ENCODE results near the gene TASOR2.

Gene TASOR2, protein sequence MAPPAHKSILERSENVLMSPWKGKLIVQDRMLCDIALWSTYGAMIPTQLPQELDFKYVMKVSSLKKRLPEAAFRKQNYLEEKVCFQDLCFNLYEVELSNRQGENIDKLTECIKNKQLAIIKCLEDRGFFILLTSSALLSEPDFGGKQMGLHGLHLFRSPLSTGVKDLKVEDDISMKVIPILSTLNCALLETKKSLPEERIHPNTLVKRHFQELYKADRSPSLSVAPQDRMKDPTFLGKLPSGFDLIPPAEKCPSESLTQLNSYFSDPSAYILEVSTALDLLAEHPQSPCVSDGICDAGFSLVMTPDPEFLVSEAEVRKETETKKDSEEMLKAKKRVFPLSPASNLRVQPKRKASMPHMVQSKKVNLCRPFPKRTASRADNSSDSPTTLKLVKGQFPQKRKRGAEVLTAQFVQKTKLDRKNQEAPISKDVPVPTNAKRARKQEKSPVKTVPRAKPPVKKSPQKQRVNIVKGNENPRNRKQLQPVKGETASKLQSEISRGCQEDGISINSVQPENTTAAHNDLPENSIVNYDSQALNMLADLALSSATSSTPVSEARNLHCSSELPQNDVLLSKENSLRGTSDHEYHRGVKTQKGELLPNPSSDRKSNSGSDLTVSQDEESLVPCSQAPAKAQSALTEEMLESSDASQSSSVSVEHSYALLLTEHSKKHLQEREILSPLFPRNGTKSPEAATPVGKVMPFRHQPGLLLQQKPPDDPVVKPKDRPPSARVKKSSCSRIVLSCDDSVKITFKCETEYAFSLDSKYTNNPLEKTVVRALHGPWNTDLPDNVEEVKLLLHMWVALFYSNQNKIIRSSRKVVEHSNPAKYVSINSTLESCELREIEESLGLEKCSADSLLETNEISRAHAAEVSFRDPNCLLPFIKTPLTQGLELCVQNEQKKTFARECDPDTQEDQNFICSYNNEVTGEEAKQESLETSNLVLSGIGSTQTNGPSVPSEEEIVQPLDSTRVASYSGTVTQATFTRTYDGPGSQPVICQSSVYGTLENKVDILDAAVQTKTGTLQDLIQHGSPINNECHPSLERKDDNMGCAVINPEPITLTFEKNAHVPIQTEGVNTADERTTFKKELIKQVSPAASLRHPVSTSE (N-terminal part only)

DNA sequence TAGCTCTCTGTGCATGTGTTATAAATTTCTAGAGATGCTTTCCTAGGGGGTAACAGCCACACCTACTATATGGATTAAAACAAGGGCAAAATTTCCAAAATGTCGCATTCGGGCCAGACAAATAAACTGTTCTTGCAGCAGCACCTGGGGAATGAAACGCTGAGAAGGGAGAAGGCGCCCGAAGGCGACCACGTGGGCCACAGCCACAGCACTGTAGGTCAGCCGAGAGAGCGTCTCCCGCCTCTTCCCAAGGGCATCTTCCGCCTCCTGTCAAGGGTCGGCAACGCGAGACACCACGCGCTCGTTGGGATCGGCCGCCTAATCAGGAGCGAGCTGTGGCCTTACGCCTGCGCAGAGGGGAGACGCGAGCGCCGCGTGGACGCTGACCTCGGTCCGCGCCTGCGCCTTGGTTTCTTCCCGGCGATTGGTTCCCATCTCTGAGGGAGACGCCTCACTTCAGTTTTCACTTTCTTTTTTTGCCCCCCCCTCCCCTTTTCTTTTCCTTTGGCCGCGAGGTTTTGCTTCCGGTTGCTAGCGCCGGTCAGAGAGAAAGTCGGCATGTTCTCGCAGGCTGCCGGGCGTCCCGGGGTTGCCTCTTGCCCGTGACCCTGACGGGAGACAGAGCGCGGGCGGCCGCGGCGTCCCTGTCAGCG, at the start of gene TASOR2:
Gene TASOR2, plus strand, starts transcription at position 521 of the 653 bp plus-strand sequence. CDS start 35,805 bp downstream, outside the sequence.
- peak; percentile 93 for DNase-seq (ENCODE audit: low read depth in 2 of 2)

DNA sequence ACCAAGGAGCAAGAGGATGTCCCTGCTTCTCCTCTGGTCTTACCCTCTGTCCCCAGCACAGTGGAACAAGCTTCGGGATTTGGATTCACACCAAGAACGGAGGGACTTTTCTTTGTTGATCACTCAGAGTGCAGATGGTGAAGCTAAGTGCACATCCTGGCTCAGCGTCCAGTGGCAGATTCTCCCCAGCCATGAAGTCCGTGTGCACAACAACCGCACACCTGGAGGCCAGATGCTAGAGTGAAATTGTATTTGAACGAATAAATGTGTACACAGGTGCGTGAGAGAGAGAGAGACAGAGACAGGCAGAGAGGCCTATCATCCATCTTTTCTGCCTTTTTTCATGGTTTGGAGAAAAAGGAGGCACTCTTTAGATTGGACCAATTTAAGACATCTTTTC, 49.7 kb upstream of the TASOR2 start:
- DNase-seq (ENCODE audit: low read depth in 2 of 2), result no peak

DNA sequence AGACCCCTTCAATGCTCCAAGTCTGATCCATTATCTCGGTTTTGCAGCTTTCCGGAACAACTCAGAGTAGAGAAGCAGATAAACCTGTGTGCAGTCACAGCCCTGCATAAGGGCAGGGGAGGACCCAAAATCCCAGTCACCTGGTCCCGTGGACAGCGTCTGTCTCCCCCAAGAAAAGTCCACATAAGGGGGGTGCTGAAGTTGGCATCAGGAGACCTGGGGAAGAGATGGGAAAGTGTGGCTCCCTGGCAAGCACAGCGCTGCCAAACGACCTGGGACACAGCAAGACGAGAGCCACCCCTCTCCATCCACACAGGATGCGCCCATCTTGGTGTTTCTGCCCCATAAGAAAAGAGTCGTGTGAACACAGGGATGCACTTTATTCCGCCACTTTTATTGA, 46.1 kb upstream of the TASOR2 start:
- DNase-seq (ENCODE audit: low read depth in 2 of 2), result no peak

DNA sequence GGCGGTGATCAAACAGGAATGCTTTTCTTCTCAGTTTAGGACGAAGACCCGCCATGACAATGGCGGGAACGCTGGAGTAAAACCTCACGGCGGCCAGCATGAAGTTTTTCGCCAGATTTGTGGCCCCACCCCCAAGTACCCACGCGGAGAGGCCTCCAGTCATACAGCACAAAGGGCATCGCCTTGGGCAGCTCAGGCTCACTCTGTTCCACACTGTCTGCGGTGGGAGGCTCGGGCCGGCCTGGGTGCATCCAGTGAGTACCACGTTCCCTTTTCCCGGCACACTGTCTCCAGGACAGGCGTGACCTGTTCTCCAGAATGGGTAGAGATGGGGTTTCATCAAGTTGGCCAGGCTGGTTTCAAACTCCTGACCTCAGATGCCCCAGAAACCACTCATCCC, 45.6 kb upstream of the TASOR2 start:
- no peak for DNase-seq (ENCODE audit: low read depth in 2 of 2)

DNA sequence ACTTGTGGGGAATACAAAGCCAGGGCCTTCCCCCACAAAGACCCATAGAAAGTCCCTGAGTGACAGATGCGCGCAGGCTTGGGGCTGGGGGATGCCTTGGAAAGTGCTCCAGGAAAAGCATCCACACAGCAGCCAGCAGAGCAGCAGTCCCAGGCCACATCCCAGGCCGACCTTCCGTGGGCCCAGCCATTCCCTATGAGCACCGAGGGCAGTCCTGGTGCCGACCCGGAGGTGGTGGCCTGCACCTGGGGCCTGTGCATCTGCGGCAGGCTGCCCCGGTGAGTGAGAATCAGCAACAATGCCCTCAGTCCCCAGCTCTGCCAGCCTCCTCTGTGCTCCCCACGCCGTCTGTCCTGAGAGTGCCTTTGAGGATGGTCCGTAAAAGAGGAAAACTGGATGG, 44.6 kb upstream of the TASOR2 start:
- no peak for DNase-seq (ENCODE audit: low read depth in 2 of 2)

DNA sequence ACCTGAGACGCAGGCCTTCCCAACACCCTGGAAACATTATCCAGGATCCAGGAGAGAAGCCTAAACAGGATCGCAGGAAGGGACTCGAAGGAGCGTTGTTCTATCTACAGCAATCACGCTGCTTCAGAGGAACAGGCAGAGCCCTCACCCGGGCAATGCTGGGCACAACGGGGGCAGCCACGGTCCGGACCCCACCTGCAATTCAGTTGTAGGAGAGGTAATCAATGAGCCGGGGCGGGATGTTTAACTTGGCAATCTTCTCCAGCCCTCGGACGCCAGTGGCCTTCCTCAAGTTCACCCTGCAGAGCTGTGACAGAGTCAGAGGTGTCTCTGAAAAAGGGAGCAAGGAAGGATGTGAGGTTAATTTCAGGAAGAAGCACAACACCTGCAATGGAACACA, 44.1 kb upstream of the TASOR2 start:
- no peak for DNase-seq (ENCODE audit: low read depth in 2 of 2)

DNA sequence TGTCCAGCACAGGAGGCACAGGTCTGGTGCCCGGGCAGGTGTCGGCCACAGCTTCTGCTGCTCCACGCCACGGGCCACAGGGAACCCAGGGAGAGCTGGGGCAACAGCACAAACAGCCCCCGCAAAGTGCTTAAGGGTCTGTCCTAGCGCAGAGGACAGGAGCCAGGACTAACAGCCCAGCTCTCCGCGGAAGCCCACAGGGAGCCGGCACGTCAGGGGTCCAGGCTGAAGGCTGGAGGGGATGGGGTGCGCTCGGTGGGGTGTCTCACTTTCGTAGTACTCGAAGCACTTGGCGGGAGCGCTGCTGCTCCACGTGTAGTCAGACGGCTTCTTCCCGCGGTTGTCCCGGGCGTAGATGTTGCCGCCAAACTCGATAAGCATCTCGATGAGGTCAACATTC, 43.1 kb upstream of the TASOR2 start:
- no peak for DNase-seq (ENCODE audit: low read depth in 2 of 2)

DNA sequence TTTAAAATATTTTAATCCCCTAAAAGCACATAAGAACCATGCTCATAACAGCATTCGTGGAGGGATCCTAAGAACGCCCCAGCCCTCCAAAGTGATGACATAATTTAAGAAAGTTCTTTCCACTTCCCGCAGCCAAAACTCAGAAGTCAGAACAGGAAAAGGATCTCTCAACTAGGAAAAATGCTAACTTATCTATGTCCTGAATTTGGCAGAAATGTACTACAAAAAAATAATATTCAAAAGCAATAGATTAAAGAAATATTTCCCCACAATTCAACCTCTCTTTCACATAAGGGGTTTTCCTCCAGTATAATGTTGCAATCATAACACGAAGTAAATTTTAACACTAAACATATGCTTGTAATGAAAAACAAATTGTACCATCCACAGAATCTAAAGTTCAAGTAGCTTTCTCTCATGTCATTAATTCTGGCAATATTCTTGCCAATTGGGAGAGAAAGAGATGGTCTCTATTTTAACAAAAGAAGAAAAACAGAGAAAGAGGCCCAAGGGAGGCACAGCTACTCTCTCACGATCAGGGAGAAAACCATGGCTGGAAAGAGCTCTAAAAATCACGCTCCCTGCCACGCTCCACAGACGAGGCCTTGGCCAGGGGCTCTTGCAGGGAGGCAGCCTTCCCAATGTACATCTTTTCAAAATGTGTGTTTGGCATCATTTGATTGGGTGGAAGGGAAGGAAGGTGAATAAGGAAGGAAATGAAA, 41.1 kb upstream of the TASOR2 start:
- no peak for DNase-seq (ENCODE audit: low read depth in 2 of 2)

DNA sequence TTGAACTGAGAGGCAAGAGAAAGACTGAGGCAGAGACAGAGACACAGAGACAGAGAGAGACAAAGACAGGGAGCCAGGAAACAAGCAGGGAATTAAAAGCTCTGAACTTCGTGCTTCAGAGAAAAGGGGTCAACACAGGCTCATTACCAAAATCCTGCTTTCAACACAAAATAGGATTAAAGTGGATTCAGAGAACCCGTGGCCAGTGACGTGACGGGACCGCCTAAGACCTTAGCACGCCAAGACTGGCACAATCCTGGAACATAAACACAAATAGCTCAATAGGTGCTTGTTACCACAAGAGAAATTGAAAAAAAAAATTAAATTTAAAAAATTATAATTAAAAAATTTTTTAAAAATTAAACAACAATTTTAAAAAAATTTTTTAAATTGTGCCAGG, 39.7 kb upstream of the TASOR2 start:
- no peak for DNase-seq (ENCODE audit: low read depth in 2 of 2)

DNA sequence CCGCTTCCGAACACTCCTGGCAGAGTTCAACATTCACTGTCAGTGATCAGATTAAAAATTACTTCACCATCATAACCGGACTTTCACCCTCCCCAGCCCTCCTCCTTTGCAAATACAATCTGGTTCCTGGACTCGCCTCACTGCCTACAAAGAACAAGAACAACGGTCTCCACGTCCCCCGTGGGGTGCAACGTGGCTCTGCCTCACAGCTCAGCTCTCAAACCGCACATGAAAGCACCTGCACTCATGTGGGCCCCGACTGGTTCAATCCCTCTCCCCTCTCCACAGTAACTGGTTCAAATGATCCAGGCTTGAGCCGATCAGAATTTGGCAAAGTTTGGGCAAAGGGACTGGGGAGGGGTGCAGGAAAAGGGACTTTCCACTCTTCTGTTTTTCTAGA, 39.3 kb upstream of the TASOR2 start:
- DNase-seq (ENCODE audit: low read depth in 2 of 2), result no peak

DNA sequence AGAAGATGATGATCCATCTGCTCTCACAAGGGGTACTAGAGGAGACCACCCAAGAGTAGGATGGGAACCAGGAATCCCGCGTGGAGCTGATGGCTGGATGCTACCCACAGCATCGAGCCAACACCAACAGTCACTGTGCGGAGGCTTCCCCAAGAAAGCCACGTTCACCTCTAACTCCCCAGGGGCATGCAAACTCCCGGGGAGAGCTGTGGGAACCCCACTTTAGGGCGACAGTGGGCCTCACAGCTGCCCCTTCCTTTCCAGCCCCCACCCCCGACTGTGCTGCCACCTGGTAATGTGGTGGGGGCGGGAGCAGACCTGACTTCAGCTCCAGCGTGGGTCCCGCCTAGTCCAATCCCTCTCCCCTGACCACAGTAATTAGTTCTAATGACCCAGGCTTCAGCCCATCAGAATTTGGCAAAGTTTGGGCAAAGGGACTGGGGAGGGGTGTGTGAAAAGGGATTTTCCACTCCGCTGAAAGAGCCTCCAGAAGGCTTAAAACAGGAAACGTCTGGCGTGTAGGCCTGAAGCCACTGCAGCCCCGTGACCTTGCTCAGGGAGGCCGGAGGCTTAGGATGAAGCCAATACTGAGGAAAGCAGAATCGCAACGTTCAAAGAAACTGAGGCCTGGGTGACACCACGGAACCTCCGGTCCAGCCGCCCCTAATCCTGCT, 38.6 kb upstream of the TASOR2 start:
- no peak for DNase-seq (ENCODE audit: low read depth in 2 of 2)

DNA sequence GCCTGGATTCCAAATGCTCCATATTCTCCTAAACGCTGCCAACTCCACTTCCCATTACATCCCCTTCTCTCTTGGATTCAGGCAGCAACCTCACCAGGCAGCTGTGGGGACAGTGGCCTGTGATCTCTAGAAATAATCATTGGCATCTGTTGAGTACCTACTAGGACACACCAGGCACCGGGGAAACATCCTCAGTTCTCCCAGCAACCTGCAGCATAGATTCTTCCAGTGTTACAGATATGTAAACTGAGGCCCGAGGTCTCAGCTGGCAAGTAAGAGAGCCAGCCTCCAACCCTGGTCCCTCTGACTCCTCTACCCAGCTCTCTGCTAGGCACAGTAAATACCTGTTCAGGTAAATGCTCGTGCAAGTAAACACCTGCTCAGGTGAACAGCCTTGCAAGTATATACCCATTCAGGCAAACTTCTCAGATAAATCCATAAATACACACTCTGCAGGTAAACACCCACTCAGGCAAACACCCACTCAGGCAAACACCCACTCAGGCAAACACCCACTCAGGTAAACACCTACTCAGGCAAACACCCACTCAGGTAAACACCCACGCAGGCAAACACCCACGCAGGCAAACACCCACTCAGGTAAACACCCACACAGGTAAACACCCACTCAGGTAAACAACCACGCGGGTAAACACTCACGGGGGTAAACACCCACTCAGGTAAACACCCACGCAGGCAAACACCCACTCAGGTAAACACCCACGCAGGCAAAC, 37.0 kb upstream of the TASOR2 start:
- DNase-seq (ENCODE audit: low read depth in 2 of 2), result no peak

DNA sequence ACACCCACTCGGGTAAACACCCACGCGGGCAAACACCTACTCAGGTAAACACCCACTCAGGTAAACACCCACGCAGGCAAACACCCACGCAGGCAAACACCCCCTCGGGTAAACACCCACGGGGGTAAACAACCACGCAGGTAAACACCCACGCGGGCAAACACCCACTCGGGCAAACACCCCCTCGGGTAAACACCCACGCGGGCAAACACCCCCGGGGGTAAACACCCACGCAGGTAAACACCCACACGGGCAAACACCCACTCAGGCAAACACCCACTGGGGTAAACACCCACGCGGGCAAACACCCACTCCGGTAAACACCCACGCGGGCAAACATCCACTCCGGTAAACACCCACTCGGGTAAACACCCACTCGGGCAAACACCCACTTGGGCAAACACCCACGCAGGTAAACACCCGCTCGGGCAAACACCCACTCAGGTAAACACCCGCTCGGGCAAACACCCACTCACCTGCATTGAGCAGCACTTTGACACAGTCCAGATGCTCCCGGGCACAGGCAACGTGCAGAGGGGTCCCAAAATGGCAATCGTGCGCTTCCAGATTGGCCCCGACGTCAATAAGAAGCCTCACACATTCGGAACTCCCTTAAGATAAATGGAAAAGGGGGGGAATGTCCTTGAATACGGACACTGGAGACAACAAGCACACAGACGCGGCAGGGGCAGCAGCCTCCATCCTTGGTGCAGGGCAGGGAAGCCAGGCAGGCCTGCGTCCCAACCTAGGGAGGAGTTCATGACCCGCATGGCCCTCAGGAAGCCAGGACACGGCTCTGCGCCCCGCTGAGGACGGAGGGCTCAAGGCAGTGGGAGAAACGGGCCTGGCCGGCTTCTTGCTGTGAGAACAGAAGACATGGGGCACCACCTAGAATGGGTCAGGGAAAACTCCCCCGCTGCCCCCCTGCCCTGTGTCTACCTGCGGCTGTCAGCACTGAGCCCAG, 35.9 kb upstream of the TASOR2 start:
- no peak for DNase-seq (ENCODE audit: low read depth in 2 of 2)

DNA sequence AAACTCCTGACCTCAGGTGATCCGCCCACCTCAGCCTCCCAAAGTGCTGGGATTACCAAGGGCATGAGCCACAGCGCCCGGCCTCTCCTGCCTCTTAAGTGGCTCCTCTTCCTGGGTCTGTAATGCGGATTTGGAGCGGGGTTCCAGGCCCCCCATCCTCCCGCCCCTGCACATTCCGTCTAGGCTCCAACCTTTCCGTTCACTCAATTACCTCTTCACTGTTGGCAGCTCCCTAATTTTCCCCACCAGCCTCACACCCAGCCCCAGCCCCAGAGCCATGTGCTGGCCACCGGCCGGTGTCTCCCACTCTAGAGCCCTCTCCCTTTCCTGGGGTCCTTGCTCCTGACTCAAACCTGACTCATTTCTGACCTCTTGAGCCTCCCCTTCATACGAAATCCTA, 34.9 kb upstream of the TASOR2 start:
- DNase-seq (ENCODE audit: low read depth in 2 of 2), result no peak

DNA sequence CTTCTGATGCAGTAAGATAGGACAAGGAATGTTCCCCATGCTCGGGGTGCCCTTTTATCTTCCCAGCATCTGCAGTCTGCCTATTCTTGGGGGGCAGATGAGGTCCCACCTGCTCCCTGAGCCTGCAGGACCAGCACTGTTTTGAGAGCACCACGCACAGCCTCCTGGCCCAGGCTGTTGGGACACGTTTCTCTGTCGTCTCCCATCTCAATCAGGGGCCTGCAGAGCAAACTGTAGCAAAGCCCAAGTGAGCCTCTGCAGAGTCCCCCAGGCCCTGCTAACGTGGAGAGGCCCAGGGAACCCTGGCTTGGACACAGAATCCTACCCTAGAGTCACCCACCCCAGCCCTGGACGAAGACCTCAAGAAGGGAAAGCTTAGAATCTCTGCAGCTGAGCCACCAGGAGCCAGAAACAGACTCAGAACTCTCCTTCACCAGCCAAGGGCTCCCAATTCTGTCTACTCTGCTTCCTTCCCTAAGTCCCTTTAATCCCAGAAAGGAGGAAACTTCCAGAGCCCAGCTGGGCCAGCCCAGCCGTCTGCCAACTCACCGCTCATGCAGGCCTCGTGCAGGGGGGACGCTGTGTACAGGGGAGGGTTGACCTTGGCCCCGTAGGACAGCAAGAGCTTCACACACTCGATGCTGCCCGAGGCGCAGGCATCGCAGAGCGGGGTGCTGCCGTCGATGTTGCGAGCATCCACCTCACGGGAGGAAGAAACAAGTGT, 33.8 kb upstream of the TASOR2 start:
- DNase-seq (ENCODE audit: low read depth in 2 of 2), result no peak

DNA sequence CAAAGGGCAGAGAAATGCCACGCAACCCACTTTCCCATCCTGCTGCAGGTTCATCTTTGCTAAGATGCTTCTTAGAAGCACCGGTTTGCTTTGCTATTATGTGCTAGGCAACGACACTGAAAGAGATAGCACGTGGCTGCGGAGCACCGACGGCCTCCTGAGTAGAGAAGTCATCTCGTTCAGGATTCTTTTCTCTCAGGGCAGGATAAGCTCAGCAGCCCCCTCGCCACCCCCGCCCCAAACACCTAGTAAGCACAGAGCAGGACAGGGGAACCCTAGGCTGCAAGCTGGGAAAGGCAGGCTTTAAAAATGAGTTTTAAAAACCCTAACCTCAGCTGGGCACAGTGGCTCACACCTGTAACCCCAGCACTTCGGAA, 33.3 kb upstream of the TASOR2 start:
- no peak for DNase-seq (ENCODE audit: low read depth in 2 of 2)

DNA sequence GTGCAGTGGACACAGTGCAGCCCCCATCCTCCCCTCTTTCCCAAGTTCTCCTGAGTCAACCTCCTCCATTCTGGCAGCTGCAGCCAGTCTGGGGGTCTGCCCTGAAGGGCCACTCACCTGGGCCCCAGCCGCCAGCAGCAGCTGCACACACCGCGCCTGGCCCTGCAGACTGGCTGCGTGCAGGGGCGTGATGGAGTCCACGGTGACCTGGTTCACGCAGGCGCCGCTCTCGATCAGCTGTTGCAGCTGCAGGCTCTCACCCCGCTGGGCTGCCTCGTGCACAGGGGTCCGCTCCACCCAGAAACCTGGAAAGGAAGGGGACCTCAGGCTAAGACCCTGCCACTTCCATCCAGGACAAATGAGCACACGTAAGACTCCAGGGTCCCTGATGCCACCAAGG, 31.9 kb upstream of the TASOR2 start:
- DNase-seq (ENCODE audit: low read depth in 2 of 2), result no peak

DNA sequence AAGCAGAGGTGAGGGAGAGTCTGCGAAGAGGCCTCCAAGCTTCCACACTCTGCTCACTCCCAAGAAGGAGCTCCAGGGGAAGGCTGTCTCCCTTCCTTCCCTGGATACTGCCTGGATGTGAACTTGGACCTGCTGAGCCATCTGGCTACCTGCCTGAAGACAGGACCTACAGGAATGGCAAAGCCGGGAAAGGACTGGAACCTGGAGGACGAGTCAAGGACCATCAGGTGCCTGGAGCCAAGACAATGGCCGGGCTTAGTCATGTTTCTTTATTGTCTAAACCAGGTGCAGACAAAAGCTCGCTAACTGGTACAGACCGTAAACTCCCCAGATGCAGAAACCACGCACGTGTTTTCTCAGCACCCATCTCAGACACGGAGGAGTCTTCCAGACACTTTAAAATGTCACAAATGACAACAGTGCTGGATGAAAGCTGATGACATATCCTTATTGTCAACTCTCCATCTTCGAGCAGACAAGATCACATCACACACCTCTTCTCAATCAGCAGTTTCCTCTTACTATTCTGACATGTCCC, 30.4 kb upstream of the TASOR2 start:
- no peak for DNase-seq (ENCODE audit: low read depth in 2 of 2)
